Measurements from ENCODE around the gene NTN5.
A peak's percentile ranks its signal among the peaks of the same experiment; 100 is the strongest.

The NTN5 gene

GRCh38 chr19:48645620-48646000 is 27.2 kb downstream of the NTN5 start:
- Histone ChIP-seq H3K27me3 (ENCODE audit: control insufficient read depth, insufficient read depth, low read length, poor library complexity, severe bottlenecking) (no peaks in the 10 kb centered on the region), H3K27ac (ENCODE audit: insufficient read depth, low read depth, low read length, poor library complexity, severe bottlenecking) (peak overlapping the region; percentile 89), H3K36me3 (ENCODE audit: control insufficient read depth, insufficient read depth, low read length) (no peaks in the 10 kb centered on the region), H3K4me3 (ENCODE audit: insufficient read depth, low read depth, low read length) (peak overlapping the region; percentile 57), H3K9me3 (ENCODE audit: control insufficient read depth, low read length) (no peaks in the 10 kb centered on the region), H3K4me1 (ENCODE audit: control insufficient read depth, insufficient read depth, low read length) (peaks cover 4% of the 10 kb centered on the region)
- WGBS, 2 experiments, result 0% methylated on average over 6 of the region's 6 CpGs

DNA sequence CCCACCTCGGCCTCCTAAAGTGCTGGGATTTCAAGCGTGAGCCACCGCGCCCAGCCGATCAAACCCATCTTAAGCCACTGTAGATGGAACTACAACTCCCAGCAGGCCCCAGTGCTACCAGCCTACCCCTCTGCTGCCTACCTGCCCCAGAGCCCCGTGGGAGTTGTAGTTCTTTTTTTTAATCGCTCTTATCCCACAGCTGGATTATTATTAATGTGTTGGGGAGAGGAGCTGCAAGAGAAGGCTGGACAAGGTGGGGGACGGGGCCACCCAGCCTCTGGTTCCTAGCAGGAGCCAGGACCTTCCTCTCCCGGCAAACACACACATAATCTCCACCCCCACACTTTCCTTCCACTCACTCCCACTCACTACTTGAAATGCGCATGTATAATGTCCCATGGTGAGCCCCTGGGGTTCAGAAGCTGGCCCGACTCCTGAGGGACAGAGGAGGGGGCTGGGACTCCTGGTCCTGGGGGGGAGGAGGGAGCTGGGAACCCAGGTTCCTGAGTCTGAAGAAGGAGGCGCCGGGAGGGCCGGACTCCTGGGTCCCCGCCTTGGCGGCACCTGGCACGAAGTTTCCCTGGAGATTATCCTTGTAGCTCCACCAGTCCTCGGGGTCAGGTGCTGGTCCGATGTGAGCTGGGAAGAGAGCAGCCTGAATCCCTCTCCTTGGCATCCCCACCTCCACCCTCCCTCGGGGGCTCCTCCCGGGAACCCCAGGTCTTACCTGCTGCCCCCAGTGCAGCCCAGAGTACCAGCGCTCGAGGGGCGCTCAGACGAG is 27.8 kb downstream of the NTN5 start:
- peak overlapping the region; percentile 89 for H3K27ac ChIP-seq (ENCODE audit: insufficient read depth, low read depth, low read length, poor library complexity, severe bottlenecking)
- no peaks in the 10 kb centered on the region for H3K36me3 ChIP-seq (ENCODE audit: control insufficient read depth, insufficient read depth, low read length)
- no peaks in the 10 kb centered on the region for H3K27me3 ChIP-seq (ENCODE audit: control insufficient read depth, insufficient read depth, low read length, poor library complexity, severe bottlenecking)
- H3K4me1 ChIP-seq (ENCODE audit: control insufficient read depth, insufficient read depth, low read length), result peaks cover 4% of the 10 kb centered on the region
- peak overlapping the region; percentile 57 for H3K4me3 ChIP-seq (ENCODE audit: insufficient read depth, low read depth, low read length)
- WGBS, 2 experiments, result 0 to 1% methylated on average over 23 to 25 of the region's 25 CpGs
- H3K9me3 ChIP-seq (ENCODE audit: control insufficient read depth, low read length), result no peaks in the 10 kb centered on the region

- no peaks in the 10 kb centered on the region for H3K27me3 ChIP-seq (ENCODE audit: control insufficient read depth, insufficient read depth, low read length, poor library complexity, severe bottlenecking)
- no peaks in the 10 kb centered on the region for H3K9me3 ChIP-seq (ENCODE audit: control insufficient read depth, low read length)
- no peaks in the 10 kb centered on the region for H3K36me3 ChIP-seq (ENCODE audit: control insufficient read depth, insufficient read depth, low read length)
- peaks cover 4% of the 10 kb centered on the region for H3K4me1 ChIP-seq (ENCODE audit: control insufficient read depth, insufficient read depth, low read length)
- 45 to 62% methylated on average over 4 of the region's 4 CpGs for WGBS, 2 experiments
- H3K4me3 ChIP-seq (ENCODE audit: insufficient read depth, low read depth, low read length), result peak overlapping the region; percentile 57
- no peak overlapping the region for H3K27ac ChIP-seq (ENCODE audit: insufficient read depth, low read depth, low read length, poor library complexity, severe bottlenecking)
Measured at GRCh38 chr19:48644355-48644754, 28.5 kb downstream of the NTN5 start.

GRCh38 chr19:48642862-48643261 is 30.0 kb downstream of the NTN5 start:
- Histone ChIP-seq H3K4me3 (ENCODE audit: insufficient read depth, low read depth, low read length) (no peak overlapping the region), H3K4me1 (ENCODE audit: control insufficient read depth, insufficient read depth, low read length) (peaks cover 11% of the 10 kb centered on the region), H3K9me3 (ENCODE audit: control insufficient read depth, low read length) (no peaks in the 10 kb centered on the region), H3K27me3 (ENCODE audit: control insufficient read depth, insufficient read depth, low read length, poor library complexity, severe bottlenecking) (no peaks in the 10 kb centered on the region), H3K27ac (ENCODE audit: insufficient read depth, low read depth, low read length, poor library complexity, severe bottlenecking) (no peak overlapping the region), H3K36me3 (ENCODE audit: control insufficient read depth, insufficient read depth, low read length) (no peaks in the 10 kb centered on the region)
- WGBS, 2 experiments, result 94 to 95% methylated on average over 5 of the region's 5 CpGs

- H3K9me3 ChIP-seq (ENCODE audit: control insufficient read depth, low read length), result no peaks in the 10 kb centered on the region
- no peaks in the 10 kb centered on the region for H3K27me3 ChIP-seq (ENCODE audit: control insufficient read depth, insufficient read depth, low read length, poor library complexity, severe bottlenecking)
- no peak overlapping the region for H3K4me3 ChIP-seq (ENCODE audit: insufficient read depth, low read depth, low read length)
- no peak overlapping the region for H3K27ac ChIP-seq (ENCODE audit: insufficient read depth, low read depth, low read length, poor library complexity, severe bottlenecking)
- H3K36me3 ChIP-seq (ENCODE audit: control insufficient read depth, insufficient read depth, low read length), result no peaks in the 10 kb centered on the region
- 91 to 98% methylated on average over 2 of the region's 2 CpGs for WGBS, 2 experiments
- peaks cover 11% of the 10 kb centered on the region for H3K4me1 ChIP-seq (ENCODE audit: control insufficient read depth, insufficient read depth, low read length)
Measured at GRCh38 chr19:48641850-48642249, 31.0 kb downstream of the NTN5 start.

GRCh38 chr19:48639483-48640375 is 33.1 kb downstream of the NTN5 start:
- Histone ChIP-seq H3K4me3 (ENCODE audit: insufficient read depth, low read depth, low read length) (no peak overlapping the region), H3K9me3 (ENCODE audit: control insufficient read depth, low read length) (no peaks in the 10 kb centered on the region), H3K27me3 (ENCODE audit: control insufficient read depth, insufficient read depth, low read length, poor library complexity, severe bottlenecking) (peaks cover 10% of the 10 kb centered on the region), H3K4me1 (ENCODE audit: control insufficient read depth, insufficient read depth, low read length) (peaks cover 16% of the 10 kb centered on the region), H3K36me3 (ENCODE audit: control insufficient read depth, insufficient read depth, low read length) (no peaks in the 10 kb centered on the region), H3K27ac (ENCODE audit: insufficient read depth, low read depth, low read length, poor library complexity, severe bottlenecking) (no peak overlapping the region)
- WGBS, 2 experiments, result 89% methylated on average over 33 of the region's 33 CpGs

DNA sequence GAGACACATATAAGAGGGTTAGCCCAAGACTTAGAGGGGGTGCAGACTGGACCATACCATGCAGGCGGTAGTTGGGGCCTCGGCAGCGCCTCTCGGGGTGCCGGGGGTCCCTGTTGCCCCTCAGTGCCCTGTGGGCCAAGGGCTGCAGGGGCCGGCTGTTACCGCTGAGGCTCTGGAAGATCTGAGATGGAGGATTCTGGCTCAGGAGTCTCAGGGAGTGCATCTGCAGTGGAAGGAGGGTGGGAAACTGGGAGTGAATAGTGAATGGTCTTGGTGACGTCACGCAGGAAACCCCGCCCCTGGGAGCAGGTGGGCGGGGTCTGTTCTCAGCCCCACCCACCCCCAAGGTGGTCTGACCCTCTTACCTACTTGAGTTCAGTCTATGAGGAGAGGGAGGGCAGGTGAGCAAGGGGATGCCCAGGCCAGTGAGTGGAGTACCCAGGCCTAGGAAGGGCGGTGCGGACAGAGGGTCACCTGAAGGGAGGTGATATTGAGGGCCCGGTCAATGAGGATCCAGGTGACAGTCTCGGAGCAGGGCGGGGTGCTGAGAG is 33.9 kb downstream of the NTN5 start:
- peak overlapping the region; percentile 67 for H3K27ac ChIP-seq (ENCODE audit: insufficient read depth, low read depth, low read length, poor library complexity, severe bottlenecking)
- H3K4me1 ChIP-seq (ENCODE audit: control insufficient read depth, insufficient read depth, low read length), result peaks cover 13% of the 10 kb centered on the region
- peak overlapping the region; percentile 3 for H3K4me3 ChIP-seq (ENCODE audit: insufficient read depth, low read depth, low read length)
- peaks cover 10% of the 10 kb centered on the region for H3K27me3 ChIP-seq (ENCODE audit: control insufficient read depth, insufficient read depth, low read length, poor library complexity, severe bottlenecking)
- H3K9me3 ChIP-seq (ENCODE audit: control insufficient read depth, low read length), result no peaks in the 10 kb centered on the region
- H3K36me3 ChIP-seq (ENCODE audit: control insufficient read depth, insufficient read depth, low read length), result no peaks in the 10 kb centered on the region
- WGBS, 2 experiments, result 87 to 89% methylated on average over 16 of the region's 16 CpGs

GRCh38 chr19:48637948-48638830 is 34.6 kb downstream of the NTN5 start:
- peak overlapping the region; percentile 38 for H3K4me3 ChIP-seq (ENCODE audit: insufficient read depth, low read depth, low read length)
- H3K27ac ChIP-seq (ENCODE audit: insufficient read depth, low read depth, low read length, poor library complexity, severe bottlenecking), result peak overlapping the region; percentile 95
- peaks cover 13% of the 10 kb centered on the region for H3K4me1 ChIP-seq (ENCODE audit: control insufficient read depth, insufficient read depth, low read length)
- no peaks in the 10 kb centered on the region for H3K9me3 ChIP-seq (ENCODE audit: control insufficient read depth, low read length)
- peaks cover 10% of the 10 kb centered on the region for H3K27me3 ChIP-seq (ENCODE audit: control insufficient read depth, insufficient read depth, low read length, poor library complexity, severe bottlenecking)
- H3K36me3 ChIP-seq (ENCODE audit: control insufficient read depth, insufficient read depth, low read length), result no peaks in the 10 kb centered on the region
- 13% methylated on average over 29 of the region's 29 CpGs for WGBS, 2 experiments

- Histone ChIP-seq H3K4me1 (ENCODE audit: control insufficient read depth, insufficient read depth, low read length) (peaks cover 13% of the 10 kb centered on the region), H3K36me3 (ENCODE audit: control insufficient read depth, insufficient read depth, low read length) (no peaks in the 10 kb centered on the region), H3K4me3 (ENCODE audit: insufficient read depth, low read depth, low read length) (peak overlapping the region; percentile 75), H3K27me3 (ENCODE audit: control insufficient read depth, insufficient read depth, low read length, poor library complexity, severe bottlenecking) (peaks cover 10% of the 10 kb centered on the region), H3K9me3 (ENCODE audit: control insufficient read depth, low read length) (no peaks in the 10 kb centered on the region), H3K27ac (ENCODE audit: insufficient read depth, low read depth, low read length, poor library complexity, severe bottlenecking) (peak overlapping the region; percentile 95)
- 0% methylated on average over 38 of the region's 38 CpGs for WGBS, 2 experiments
Measured at GRCh38 chr19:48637449-48637947, 35.3 kb downstream of the NTN5 start.
